SK-N-SH treated with all-trans-retinoic acid at 6 μM for 48 hours (cell line): ENCODE results near the gene HACD2.

Experiments used
- ATAC-seq: fragments of 200-7000 bp; cut with Tn5 transposase; 3 replicates; pipeline ENCODE4 v1.9.1; 2020; ENCODE audit warnings: mild to moderate bottlenecking, moderate library complexity
- BACH2 ChIP-seq: fragments of 250-450 bp; sonication (Bioruptor Pico); IDR thresholded peaks from 2 replicates; pipeline ENCODE4 v1.9.0; 2021; ENCODE audit warnings: mild to moderate bottlenecking, borderline replicate concordance
- CSDC2 ChIP-seq: fragments of 250-450 bp; sonication (Bioruptor Pico); IDR thresholded peaks from 2 replicates; pipeline ENCODE4 v1.5.0; 2020; ENCODE audit warnings: mild to moderate bottlenecking, moderate library complexity
- ESRRG ChIP-seq: fragments of 250-450 bp; sonication (Bioruptor Pico); IDR thresholded peaks from 2 replicates; pipeline ENCODE4 v1.6.1; 2021; ENCODE audit warnings: mild to moderate bottlenecking
- OSR1 ChIP-seq: fragments of 250-450 bp; sonication (Bioruptor Pico); IDR thresholded peaks from 2 replicates; pipeline ENCODE4 v1.8.0; 2022; ENCODE audit warnings: moderate library complexity, mild to moderate bottlenecking, inconsistent platforms
- PPARA ChIP-seq: fragments of 250-450 bp; sonication (Bioruptor Pico); IDR thresholded peaks from 2 replicates; pipeline ENCODE4 v1.5.0; 2020; ENCODE audit warnings: mild to moderate bottlenecking, borderline replicate concordance
- RARB ChIP-seq: fragments of 250-450 bp; sonication (Bioruptor Pico); IDR thresholded peaks from 2 replicates; pipeline ENCODE4 v1.8.0; 2021; ENCODE audit warnings: mild to moderate bottlenecking, moderate library complexity
- SNAI2 ChIP-seq: fragments of 250-450 bp; sonication (Bioruptor Pico); IDR thresholded peaks from 2 replicates; pipeline ENCODE4 v1.5.0; 2020; ENCODE audit warnings: mild to moderate bottlenecking, moderate library complexity
- TCF4 ChIP-seq: fragments of 250-450 bp; sonication (Bioruptor Pico); IDR thresholded peaks from 2 replicates; pipeline ENCODE4 v1.8.0; 2021; ENCODE audit warnings: mild to moderate bottlenecking, moderate library complexity, borderline replicate concordance
- TOX ChIP-seq: fragments of 250-450 bp; sonication (Bioruptor Pico); IDR thresholded peaks from 2 replicates; pipeline ENCODE4 v1.8.0; 2021; ENCODE audit warnings: mild to moderate bottlenecking, moderate library complexity, borderline replicate concordance
- ZC3H10 ChIP-seq: fragments of 250-450 bp; sonication (Bioruptor Pico); IDR thresholded peaks from 2 replicates; pipeline ENCODE4 v1.5.1; 2021; ENCODE audit warnings: mild to moderate bottlenecking, moderate library complexity
- ZFP30 ChIP-seq: fragments of 450-650 bp; formaldehyde crosslinking; IDR thresholded peaks from 2 replicates; pipeline ENCODE4 v1.5.0; 2022; ENCODE audit warnings: mild to moderate bottlenecking, moderate library complexity
- ZNF565 ChIP-seq: fragments of 450-650 bp; formaldehyde crosslinking; conservative IDR thresholded peaks from 2 replicates; pipeline ENCODE4 v1.5.0; 2020; ENCODE audit warnings: low read depth, mild to moderate bottlenecking, moderate library complexity
- ZNF70 ChIP-seq: fragments of 450-650 bp; formaldehyde crosslinking; IDR thresholded peaks from 2 replicates; pipeline ENCODE4 v1.5.0; 2020; ENCODE audit warnings: mild to moderate bottlenecking, moderate library complexity
- ZNF8 ChIP-seq: fragments of 450-650 bp; formaldehyde crosslinking; IDR thresholded peaks from 2 replicates; pipeline ENCODE4 v1.5.0; 2020; ENCODE audit warnings: mild to moderate bottlenecking, moderate library complexity
- TF ChIP-seq, protein P1 (sequence below): fragments of 250-450 bp; sonication (Bioruptor Pico); IDR thresholded peaks from 2 replicates; pipeline ENCODE4 v1.5.0; 2020; ENCODE audit warnings: mild to moderate bottlenecking, moderate library complexity
- TF ChIP-seq, protein P2 (sequence below): fragments of 250-450 bp; sonication (Bioruptor Pico); IDR thresholded peaks from 2 replicates; pipeline ENCODE4 v1.8.0; 2021; ENCODE audit warnings: low read depth, mild to moderate bottlenecking, moderate library complexity, borderline replicate concordance
- TF ChIP-seq, protein P3 (sequence below): fragments of 250-450 bp; sonication (Bioruptor Pico); IDR thresholded peaks from 2 replicates; pipeline ENCODE4 v1.5.1; 2020; ENCODE audit warnings: low read depth, mild to moderate bottlenecking, moderate library complexity
- TF ChIP-seq, protein P4 (sequence below): fragments of 250-450 bp; sonication (Bioruptor Pico); IDR thresholded peaks from 2 replicates; pipeline ENCODE4 v1.5.1; 2021; ENCODE audit warnings: mild to moderate bottlenecking, moderate library complexity
- TF ChIP-seq, protein P5 (sequence below): fragments of 250-450 bp; sonication (Bioruptor Pico); IDR thresholded peaks from 2 replicates; pipeline ENCODE4 v1.8.0; 2020; ENCODE audit warnings: mild to moderate bottlenecking, moderate library complexity, borderline replicate concordance

The HACD2 gene

DNA sequence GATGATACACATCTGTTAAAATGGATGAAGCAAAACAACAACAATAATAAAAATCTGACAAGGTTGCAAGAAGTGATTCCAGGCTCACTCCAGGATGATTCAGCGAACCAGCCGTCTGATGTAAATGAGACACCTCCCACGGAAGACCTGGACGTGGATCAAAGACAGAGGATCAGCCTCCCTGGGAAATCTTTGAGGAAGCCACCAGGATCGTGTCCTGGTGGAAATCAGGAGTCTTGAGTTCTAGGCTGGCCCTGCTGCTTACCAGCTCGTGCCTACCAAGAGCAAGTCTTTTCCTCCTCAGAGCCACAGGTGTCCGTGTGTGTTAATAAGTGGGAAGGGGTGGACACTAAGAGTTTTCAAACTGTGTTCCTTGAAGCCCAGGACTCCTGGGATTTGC lies 120.6 kb downstream of the HACD2 start (continued):
- TF ChIP-seq, protein P1, sequence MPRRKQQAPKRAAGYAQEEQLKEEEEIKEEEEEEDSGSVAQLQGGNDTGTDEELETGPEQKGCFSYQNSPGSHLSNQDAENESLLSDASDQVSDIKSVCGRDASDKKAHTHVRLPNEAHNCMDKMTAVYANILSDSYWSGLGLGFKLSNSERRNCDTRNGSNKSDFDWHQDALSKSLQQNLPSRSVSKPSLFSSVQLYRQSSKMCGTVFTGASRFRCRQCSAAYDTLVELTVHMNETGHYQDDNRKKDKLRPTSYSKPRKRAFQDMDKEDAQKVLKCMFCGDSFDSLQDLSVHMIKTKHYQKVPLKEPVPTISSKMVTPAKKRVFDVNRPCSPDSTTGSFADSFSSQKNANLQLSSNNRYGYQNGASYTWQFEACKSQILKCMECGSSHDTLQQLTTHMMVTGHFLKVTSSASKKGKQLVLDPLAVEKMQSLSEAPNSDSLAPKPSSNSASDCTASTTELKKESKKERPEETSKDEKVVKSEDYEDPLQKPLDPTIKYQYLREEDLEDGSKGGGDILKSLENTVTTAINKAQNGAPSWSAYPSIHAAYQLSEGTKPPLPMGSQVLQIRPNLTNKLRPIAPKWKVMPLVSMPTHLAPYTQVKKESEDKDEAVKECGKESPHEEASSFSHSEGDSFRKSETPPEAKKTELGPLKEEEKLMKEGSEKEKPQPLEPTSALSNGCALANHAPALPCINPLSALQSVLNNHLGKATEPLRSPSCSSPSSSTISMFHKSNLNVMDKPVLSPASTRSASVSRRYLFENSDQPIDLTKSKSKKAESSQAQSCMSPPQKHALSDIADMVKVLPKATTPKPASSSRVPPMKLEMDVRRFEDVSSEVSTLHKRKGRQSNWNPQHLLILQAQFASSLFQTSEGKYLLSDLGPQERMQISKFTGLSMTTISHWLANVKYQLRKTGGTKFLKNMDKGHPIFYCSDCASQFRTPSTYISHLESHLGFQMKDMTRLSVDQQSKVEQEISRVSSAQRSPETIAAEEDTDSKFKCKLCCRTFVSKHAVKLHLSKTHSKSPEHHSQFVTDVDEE (CRISPR knock-in tag), result no peak
- TF ChIP-seq SNAI2 (CRISPR knock-in tag), result no peak
- no peak for TF ChIP-seq ZNF70

DNA sequence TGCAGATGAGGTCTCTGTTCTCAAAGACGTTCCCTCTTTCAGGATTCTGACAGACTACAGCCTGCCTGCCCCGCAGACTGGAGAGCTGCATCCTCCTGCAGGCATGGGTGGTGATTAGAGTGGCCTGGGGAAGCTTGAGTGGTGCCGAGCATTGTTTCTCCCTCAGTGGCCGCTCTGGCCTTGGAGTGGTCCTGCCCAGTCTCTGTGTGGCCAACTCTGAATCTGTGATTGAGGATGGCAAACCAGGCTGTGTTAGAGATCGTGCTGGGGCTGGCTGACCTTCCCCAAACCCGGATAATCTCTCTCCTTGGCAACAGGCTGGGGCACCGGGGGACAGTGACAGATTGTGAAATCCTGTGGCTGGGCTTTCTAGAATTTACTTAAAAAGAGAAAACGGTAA lies 125.0 kb downstream of the HACD2 start:
- TF ChIP-seq ZFP30 (CRISPR knock-in tag), result no peak
- TF ChIP-seq ZC3H10 (CRISPR knock-in tag), result no peak
- no peak for TF ChIP-seq ZNF565 (CRISPR knock-in tag)
- no peak for TF ChIP-seq BACH2 (CRISPR knock-in tag)
- TF ChIP-seq ZNF8, result no peak
- TF ChIP-seq RARB, result no peak
- TF ChIP-seq OSR1 (CRISPR knock-in tag), result no peak
- TF ChIP-seq, protein P2, sequence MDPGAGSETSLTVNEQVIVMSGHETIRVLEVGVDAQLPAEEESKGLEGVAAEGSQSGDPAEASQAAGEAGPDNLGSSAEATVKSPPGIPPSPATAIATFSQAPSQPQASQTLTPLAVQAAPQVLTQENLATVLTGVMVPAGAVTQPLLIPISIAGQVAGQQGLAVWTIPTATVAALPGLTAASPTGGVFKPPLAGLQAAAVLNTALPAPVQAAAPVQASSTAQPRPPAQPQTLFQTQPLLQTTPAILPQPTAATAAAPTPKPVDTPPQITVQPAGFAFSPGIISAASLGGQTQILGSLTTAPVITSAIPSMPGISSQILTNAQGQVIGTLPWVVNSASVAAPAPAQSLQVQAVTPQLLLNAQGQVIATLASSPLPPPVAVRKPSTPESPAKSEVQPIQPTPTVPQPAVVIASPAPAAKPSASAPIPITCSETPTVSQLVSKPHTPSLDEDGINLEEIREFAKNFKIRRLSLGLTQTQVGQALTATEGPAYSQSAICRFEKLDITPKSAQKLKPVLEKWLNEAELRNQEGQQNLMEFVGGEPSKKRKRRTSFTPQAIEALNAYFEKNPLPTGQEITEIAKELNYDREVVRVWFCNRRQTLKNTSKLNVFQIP (CRISPR knock-in tag), result no peak
- TF ChIP-seq, protein P3, sequence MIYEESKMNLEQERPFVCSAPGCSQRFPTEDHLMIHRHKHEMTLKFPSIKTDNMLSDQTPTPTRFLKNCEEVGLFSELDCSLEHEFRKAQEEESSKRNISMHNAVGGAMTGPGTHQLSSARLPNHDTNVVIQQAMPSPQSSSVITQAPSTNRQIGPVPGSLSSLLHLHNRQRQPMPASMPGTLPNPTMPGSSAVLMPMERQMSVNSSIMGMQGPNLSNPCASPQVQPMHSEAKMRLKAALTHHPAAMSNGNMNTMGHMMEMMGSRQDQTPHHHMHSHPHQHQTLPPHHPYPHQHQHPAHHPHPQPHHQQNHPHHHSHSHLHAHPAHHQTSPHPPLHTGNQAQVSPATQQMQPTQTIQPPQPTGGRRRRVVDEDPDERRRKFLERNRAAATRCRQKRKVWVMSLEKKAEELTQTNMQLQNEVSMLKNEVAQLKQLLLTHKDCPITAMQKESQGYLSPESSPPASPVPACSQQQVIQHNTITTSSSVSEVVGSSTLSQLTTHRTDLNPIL (CRISPR knock-in tag), result no peak
- TF ChIP-seq TCF4 (CRISPR knock-in tag), result no peak
- TF ChIP-seq, protein P4, sequence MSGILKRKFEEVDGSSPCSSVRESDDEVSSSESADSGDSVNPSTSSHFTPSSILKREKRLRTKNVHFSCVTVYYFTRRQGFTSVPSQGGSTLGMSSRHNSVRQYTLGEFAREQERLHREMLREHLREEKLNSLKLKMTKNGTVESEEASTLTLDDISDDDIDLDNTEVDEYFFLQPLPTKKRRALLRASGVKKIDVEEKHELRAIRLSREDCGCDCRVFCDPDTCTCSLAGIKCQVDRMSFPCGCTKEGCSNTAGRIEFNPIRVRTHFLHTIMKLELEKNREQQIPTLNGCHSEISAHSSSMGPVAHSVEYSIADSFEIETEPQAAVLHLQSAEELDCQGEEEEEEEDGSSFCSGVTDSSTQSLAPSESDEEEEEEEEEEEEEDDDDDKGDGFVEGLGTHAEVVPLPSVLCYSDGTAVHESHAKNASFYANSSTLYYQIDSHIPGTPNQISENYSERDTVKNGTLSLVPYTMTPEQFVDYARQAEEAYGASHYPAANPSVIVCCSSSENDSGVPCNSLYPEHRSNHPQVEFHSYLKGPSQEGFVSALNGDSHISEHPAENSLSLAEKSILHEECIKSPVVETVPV, result no peak
- no peak for TF ChIP-seq ESRRG
- no peak for TF ChIP-seq SNAI2 (CRISPR knock-in tag)
- TF ChIP-seq ZNF70, result no peak
- TF ChIP-seq, protein P1 (CRISPR knock-in tag), result no peak
- no peak for TF ChIP-seq PPARA (CRISPR knock-in tag)
- no peak for TF ChIP-seq CSDC2 (CRISPR knock-in tag)
- TF ChIP-seq, protein P5, sequence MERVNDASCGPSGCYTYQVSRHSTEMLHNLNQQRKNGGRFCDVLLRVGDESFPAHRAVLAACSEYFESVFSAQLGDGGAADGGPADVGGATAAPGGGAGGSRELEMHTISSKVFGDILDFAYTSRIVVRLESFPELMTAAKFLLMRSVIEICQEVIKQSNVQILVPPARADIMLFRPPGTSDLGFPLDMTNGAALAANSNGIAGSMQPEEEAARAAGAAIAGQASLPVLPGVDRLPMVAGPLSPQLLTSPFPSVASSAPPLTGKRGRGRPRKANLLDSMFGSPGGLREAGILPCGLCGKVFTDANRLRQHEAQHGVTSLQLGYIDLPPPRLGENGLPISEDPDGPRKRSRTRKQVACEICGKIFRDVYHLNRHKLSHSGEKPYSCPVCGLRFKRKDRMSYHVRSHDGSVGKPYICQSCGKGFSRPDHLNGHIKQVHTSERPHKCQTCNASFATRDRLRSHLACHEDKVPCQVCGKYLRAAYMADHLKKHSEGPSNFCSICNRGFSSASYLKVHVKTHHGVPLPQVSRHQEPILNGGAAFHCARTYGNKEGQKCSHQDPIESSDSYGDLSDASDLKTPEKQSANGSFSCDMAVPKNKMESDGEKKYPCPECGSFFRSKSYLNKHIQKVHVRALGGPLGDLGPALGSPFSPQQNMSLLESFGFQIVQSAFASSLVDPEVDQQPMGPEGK (CRISPR knock-in tag), result no peak
- TF ChIP-seq TOX (CRISPR knock-in tag), result no peak
- no peak for ATAC-seq

DNA sequence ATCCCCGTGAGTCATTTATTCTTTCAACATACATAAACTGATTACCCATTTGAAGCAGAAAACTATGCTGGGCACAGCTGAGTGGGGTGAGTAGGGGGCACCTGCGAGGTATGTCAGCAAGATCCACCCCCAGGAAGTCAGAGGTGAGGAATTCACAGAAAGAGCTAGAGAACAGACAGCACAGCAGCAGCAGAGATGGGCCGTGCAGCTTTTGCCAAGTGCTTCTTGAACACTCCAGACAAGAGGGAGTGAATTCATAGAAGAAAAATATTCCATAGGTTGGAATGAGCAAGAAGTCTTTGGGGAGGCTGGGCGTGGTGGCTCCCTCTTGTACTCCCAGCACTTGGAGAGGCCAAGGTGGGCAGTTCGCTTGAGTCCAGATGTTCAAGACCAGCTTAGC lies 126.6 kb downstream of the HACD2 start:
- TF ChIP-seq ZNF8, result no peak
- ATAC-seq, result no peak
